ES-I3 (cell line): ENCODE results near the gene RPP30.

Experiments used
- H3K36me3 ChIP-seq: 2 replicates; pipeline ENCODE4 v1.6.1; 2013; ENCODE audit warnings: mild to moderate bottlenecking, low read length, control low read depth, moderate library complexity; ENCODE audit not compliant: insufficient read depth
- H3K4me1 ChIP-seq: 2 replicates; pipeline ENCODE4 v1.6.1; 2013; ENCODE audit warnings: mild to moderate bottlenecking, control low read depth, low read length; ENCODE audit not compliant: insufficient read depth
- H3K9ac ChIP-seq: 2 replicates; pipeline ENCODE4 v1.6.1; 2013; ENCODE audit warnings: low read depth, mild to moderate bottlenecking, low read length, moderate library complexity
- H3K9me3 ChIP-seq: 2 replicates; pipeline ENCODE4 v1.6.1; 2013; ENCODE audit warnings: mild to moderate bottlenecking, low read length, moderate library complexity; ENCODE audit not compliant: control insufficient read depth, insufficient read depth

RPP30 gene

GRCh38 chr10:90916392-90917237, 44.8 kb downstream of the RPP30 start:
- Histone ChIP-seq H3K4me1 (peaks cover 25% of the 10 kb centered on the region), H3K36me3 (no peaks in the 10 kb centered on the region), H3K9me3 (no peaks in the 10 kb centered on the region), H3K9ac (no peak overlapping the region)

DNA sequence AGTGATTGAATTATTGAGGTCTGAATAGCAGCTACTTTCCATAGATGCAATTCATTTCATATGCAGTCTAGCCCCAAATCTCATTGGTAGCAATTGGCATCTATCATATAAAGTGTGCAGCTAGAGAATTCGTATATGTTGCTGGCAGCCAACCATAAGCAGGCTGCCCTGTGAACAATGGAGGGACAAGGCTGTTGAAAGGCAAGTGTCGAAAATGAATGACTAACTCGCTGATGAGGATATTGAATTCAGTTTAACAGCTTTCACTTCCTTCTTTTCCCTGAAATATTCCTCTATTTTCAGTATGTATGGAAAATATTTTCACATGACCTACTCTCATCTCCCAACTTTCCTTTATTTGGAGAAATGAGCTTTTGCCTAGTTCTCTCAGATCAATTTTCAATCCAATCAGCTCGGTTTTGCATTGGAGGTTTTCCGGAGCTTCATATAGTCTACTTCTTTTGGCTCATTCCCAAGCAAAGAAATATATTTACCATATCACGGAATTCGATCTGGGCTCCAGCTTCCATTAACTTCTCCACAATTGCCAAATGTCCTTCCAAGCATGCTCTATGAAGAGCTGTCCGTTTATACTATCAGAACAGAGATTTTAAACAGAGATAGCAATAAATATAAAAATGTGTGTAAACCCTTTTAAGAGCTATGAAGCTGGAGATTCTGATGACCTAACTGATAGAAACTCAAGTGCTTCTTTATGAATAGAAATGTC, 45.6 kb downstream of the RPP30 start:
- no peaks in the 10 kb centered on the region for H3K36me3 ChIP-seq
- no peaks in the 10 kb centered on the region for H3K9me3 ChIP-seq
- peaks cover 28% of the 10 kb centered on the region for H3K4me1 ChIP-seq
- H3K9ac ChIP-seq, result no peak overlapping the region

DNA sequence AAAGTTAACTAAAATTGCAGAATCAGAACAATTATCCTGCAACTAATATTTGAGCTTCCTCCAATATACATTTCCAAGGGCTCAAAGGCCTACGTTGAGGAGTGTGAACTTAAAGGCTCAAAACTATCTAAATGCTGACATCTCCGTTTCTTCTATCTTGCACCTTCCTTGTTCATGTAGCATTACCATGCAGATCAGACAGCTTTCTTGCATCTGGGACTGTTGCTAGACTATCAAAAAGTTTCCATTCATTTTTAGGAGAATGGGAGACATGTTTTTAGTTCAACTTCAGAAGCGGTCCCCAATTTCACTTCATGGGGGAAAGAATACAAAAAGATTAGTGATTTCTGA, 46.2 kb downstream of the RPP30 start:
- no peaks in the 10 kb centered on the region for H3K36me3 ChIP-seq
- H3K4me1 ChIP-seq, result peaks cover 22% of the 10 kb centered on the region
- H3K9me3 ChIP-seq, result no peaks in the 10 kb centered on the region
- H3K9ac ChIP-seq, result no peak overlapping the region

- no peaks in the 10 kb centered on the region for H3K36me3 ChIP-seq
- H3K9ac ChIP-seq, result peak overlapping the region; percentile 3; the same call in 1 of the 2 replicates
- no peaks in the 10 kb centered on the region for H3K9me3 ChIP-seq
- H3K4me1 ChIP-seq, result peaks cover 22% of the 10 kb centered on the region
Measured at GRCh38 chr10:90919683-90920574, 48.2 kb downstream of the RPP30 start.

DNA sequence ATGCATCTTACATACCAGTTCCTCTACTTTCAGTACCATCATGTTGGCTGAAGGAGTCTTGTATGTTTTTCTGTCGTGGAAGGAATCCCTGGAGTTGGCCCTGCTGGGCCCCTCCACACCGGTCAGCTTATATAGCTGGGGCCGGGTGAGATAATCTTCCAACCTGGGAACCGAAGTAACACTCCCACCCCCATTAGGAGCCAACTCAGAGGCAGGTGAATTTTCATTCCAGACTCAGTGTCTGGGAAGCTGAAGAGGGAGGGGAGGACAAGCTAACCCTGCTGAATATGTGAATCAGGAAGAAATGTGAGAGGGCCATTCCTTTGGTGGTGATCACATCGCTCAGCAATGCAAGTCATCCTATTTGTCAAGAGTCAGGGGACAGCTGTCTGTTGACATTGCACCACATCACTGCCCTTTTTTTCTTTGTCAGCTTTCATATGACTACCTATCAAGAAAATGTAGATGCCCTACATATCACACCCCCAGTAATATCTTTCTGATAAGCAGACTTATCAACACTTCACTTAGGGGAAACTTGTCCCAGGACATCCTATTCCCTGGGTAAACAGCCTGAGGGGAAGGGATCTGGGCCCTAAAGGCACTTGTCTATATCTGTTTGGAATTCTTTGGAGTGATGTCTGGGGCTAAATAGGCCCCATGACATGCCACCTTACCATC, 49.4 kb downstream of the RPP30 start, which contains the start of gene ANKRD1:
ANKRD1 (minus strand) TSS at position 102 of the 681 bp plus-strand sequence; CDS start at position 42, 60 bp downstream.
- H3K9me3 ChIP-seq, result no peaks in the 10 kb centered on the region
- peak within 1 kb of the TSS; percentile 4; the same call in 1 of the 2 replicates for H3K9ac ChIP-seq
- peaks cover 22% of the 10 kb centered on the region for H3K4me1 ChIP-seq

DNA sequence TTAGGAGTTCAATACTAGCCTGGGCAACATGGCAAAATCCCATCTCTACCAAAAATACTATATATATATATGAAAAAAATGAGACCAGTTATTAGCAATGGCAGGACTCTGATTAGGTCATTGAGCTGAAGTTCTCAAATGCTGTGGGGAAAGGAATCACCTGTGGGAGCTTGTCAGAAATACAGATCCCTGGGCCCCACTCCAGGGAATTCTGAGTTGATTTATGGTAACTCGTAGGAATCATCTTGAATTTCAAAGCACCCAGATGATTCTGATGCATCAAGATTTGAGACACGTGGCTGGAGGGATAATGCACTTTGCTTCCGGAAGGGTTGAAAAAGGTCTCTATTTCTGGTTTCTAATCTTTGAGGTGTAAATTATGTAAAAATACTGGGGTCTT, 50.1 kb downstream of the RPP30 start:
- Histone ChIP-seq H3K36me3 (no peaks in the 10 kb centered on the region), H3K9me3 (no peaks in the 10 kb centered on the region), H3K9ac (no peak overlapping the region), H3K4me1 (peaks cover 22% of the 10 kb centered on the region)

More for the DNA sequence above, 49.4 kb downstream of the RPP30 start, which contains the start of gene ANKRD1:
- H3K36me3 ChIP-seq, result no peaks in the 10 kb centered on the region

- peaks cover 22% of the 10 kb centered on the region for H3K4me1 ChIP-seq
- no peak overlapping the region for H3K9ac ChIP-seq
- no peaks in the 10 kb centered on the region for H3K36me3 ChIP-seq
- H3K9me3 ChIP-seq, result no peaks in the 10 kb centered on the region
Measured at GRCh38 chr10:90923111-90923731, 51.4 kb downstream of the RPP30 start.

DNA sequence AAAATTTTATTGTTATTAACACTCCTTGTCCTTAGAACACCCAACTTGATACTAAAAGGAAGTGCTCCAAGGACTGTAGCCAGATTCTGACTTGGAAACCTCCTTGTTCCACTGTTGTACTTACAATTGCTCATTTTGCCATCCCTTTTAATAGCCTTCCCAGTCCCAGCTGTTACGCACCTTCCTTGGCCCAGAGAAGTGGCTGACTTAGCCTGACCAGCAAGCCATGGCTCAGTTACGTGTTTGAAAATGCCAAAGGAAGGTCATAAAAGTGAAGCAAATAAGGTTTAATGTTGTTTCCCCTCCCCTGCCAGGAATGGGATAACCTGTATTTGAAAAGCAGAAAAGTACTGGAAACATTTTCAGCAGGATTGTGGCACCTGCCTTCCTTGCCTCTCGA, 52.8 kb downstream of the RPP30 start:
- Histone ChIP-seq H3K4me1 (peaks cover 27% of the 10 kb centered on the region), H3K9me3 (no peaks in the 10 kb centered on the region), H3K9ac (no peak overlapping the region), H3K36me3 (no peaks in the 10 kb centered on the region)

GRCh38 chr10:90925079-90926029, 53.6 kb downstream of the RPP30 start:
- Histone ChIP-seq H3K36me3 (no peaks in the 10 kb centered on the region), H3K9me3 (no peaks in the 10 kb centered on the region), H3K4me1 (peaks cover 27% of the 10 kb centered on the region), H3K9ac (no peak overlapping the region)

DNA sequence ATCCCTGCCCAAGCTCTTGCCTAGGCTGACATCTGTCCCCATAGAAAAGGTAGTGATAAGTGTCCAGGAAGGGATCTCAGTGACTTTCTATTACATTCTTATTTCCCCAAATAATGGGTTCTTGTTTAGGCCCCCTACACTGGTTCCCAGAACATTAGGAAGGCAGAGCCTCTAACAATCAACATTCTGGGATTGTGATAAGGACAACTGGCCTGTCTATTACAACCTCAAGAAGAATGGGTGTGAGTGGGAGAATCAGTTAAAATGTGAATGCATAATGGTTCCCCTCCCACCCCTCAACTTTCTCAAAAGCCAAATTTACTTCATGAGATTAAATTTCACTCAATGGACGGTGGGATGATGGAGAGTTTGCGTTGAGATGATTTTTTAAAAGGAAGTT, 55.5 kb downstream of the RPP30 start:
- no peaks in the 10 kb centered on the region for H3K9me3 ChIP-seq
- H3K36me3 ChIP-seq, result no peaks in the 10 kb centered on the region
- no peak overlapping the region for H3K9ac ChIP-seq
- H3K4me1 ChIP-seq, result peaks cover 29% of the 10 kb centered on the region

DNA sequence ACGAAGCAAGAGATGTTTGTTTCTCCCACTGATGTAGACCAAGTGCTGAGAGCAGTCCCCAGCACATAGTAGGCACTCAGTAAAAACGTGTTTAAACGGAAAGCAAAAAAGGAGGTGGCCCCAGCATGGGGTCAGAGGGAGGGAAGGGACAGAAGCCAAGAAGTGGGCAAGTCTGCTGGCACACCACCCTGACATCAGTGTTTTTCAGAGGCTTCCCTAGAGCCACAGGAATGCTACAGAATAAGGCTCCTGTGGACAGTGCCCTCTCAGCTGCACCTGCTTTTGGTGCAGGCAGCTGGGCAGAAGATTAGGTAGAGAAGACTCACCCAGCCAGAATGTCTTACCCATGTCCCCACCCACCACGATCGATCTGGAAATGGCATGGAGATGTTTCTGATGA, 57.4 kb downstream of the RPP30 start:
- Histone ChIP-seq H3K4me1 (peaks cover 32% of the 10 kb centered on the region), H3K36me3 (no peaks in the 10 kb centered on the region), H3K9ac (no peak overlapping the region), H3K9me3 (no peaks in the 10 kb centered on the region)

DNA sequence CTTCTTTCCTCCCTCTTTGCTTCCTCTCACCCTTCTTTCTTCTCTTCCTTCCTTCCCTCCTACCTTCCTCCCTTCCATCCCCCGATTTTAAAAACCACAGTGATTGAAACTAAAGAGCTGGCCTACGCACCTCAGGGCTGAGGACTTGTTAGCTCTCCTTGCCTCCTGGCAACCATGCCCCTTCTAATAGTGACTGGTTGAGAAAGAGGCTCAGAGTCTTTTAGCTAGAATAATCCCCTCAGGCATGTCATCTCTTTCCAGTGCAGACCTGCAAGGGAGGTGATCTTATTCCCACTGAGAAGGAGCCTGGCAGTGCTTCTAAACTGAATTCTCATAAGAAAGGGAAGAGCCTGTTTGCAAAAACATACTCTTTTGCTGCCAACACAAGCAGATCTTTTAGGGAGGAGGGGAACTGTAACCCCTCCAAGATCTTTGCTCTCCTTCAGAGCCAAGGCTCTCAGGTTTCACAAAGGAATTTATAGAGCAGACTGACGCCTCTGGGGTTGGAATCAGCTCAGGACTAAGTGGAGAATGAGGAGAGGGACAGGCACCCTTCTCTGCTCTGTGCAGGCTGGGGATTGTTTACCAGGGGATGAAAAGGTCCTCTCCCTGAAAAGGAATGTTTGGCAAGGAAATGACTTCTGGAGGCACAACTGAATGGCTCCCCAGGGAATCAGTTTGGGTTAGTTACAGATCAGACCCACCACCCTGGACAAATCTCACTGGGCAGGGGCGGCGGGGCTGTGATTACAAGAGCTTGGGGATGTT, 58.5 kb downstream of the RPP30 start:
- Histone ChIP-seq H3K9ac (no peak overlapping the region), H3K9me3 (no peaks in the 10 kb centered on the region), H3K36me3 (no peaks in the 10 kb centered on the region), H3K4me1 (peaks cover 32% of the 10 kb centered on the region)
